ENCODE data around the gene VTI1A. TPM values are rescaled to one million over a fixed set of nuclear protein-coding genes. Genes with fewer than 3 reads are reported as not detected.
"Not testable (repeated sequence)": the region's sequence is repeated elsewhere in the genome, so short reads cannot be mapped to it uniquely, and the experiment has no call there.

The VTI1A gene
- total RNA-seq, 1 experiment from 2014 or later: 15.7 TPM

GRCh38 chr10:112722758-112723157 is 275.7 kb downstream of the VTI1A start:
- DNase-seq (ENCODE audit: low read depth): no peak

DNA sequence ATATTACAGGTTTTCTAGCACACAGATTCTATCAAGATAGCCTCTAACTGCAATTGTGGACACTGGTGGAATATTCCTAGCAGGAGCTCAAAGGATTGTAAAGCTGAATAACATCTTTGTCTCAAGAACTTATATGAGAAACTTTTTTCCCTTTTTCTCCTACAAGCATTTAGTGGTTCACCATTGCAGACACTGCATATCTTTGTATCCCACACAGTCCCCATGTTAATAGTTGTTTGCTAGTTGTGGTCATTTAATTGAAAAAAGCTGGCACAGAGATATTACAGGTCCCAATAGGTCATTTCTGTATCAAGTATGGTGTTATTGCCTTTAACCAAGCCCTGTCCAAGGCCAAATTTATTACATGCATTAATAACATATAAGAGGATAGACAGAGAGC is 276.9 kb downstream of the VTI1A start:
- no peak for DNase-seq (ENCODE audit: low read depth)

- no peak for DNase-seq (ENCODE audit: low read depth)
Observed at GRCh38 chr10:112724404-112724991, 277.5 kb downstream of the VTI1A start.

DNA sequence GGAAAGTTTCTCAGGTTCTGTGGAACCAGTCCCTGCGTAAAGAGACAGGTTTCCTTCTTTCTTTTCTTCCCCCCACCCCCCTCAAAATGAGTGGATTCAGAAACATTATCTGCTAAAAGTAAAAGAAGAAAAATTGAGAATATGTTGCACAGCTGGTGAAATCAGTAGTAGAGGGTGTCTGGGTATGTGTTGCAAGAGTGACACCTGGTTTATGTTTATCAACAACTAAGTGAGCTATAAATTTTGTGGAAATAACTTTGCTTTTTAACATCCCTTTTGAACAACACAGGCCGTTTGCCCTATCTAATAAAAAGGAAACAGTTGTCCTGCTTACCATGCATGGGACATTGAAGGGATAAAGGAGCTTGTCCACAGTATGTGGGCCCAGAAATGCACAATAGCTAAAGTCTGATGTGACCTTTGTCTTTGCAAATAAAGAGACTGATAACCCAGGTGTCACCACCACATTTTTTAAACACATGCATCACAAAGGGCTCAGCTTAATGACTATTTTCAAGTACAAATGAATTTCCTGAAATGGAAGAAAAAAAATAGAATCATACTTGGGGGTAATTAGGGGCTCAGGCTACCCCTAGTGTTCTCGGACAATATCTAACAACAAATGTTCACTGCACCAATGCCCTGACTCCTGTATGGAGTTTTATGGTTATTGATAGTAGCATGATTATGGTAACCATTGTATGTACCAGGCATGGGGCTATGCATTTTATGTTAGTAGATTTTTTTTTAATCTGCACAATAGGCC is 281.3 kb downstream of the VTI1A start:
- DNase-seq (ENCODE audit: low read depth): no peak

- DNase-seq (ENCODE audit: low read depth): no peak
Observed at GRCh38 chr10:112728997-112729396, 282.0 kb downstream of the VTI1A start.

DNA sequence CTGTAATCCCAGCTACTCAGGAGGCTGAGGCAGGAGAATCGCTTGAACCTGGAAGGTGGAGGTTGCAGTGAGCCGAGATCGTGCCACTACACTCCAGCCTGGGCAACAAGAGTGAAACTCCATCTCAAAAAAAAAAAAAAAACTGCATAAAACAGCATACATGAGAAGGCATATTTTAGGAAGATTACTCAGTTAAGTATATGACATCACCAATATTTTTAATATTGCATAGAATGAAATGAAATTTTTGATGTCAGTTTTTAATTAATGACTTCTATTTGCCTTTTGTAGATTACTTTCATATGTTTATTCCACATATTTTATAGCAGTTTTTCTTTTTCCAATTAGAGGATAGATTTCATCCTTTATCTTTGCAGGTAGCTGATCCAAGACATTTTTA is 284.4 kb downstream of the VTI1A start:
- not testable (repeated sequence) for DNase-seq (ENCODE audit: low read depth)

DNA sequence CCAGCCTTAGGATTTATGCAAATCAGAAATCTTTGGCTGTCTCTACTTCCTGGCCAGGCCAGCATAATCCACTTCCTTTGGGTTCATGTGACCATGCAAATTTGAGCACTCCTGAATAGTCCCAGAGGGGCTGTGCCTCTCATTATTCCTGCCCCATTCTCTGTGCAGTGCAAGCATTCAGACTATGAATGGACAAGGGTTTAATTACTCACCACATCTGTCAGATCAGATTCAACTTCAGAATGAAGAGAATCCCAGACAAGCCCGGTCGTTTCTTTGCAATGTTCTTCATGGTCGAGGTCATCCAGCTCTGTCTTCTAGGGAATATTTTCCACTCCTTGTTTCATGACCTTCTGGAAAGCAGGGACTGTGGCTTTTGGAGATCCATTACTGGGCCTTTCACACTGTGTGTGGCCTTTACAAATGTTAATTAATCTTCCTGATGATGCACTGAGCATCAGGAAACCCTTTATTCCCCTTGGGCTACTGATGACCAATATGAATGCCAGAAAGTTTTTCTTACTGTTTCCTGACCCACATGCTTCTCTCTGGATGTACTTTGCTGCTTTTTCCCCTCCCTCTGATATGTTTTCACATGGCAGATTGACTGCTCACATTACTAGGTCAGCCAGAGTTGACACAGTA is 285.4 kb downstream of the VTI1A start:
- DNase-seq (ENCODE audit: low read depth): peak; percentile 19

DNA sequence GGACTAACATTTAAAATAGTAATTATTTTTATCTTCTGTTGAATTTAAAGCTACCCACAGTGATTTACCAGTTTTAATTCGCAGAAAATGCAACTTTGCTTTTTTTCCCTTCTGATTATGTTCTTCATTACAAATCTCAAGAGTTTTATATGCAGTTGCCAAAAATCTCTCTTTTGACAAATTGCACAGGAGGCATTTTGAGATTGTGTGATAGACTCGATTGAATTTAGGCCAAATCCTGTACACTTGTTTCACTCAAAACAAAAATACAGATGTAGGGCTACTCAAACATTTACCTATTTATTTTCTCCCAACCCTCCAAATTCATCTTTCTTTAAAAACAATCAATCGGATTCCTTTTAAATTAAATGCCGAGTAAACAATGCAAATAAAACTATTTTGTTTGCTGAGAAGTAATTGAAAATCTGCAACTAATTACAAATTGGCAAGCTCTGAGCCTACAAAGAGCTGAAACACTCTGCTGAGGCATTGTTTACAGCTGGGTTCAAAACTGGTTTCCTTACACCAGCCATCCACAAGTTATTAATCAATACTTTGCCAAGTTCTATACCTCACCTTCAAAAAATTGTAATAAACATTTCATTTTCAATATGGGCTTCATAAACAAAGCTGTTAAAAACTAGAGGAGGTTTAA is 288.2 kb downstream of the VTI1A start:
- no peak for DNase-seq (ENCODE audit: low read depth)

GRCh38 chr10:112738606-112739591 is 291.9 kb downstream of the VTI1A start:
- no peak for DNase-seq (ENCODE audit: low read depth)

- no peak for DNase-seq (ENCODE audit: low read depth)
Observed at GRCh38 chr10:112739592-112740353, 292.8 kb downstream of the VTI1A start.

DNA sequence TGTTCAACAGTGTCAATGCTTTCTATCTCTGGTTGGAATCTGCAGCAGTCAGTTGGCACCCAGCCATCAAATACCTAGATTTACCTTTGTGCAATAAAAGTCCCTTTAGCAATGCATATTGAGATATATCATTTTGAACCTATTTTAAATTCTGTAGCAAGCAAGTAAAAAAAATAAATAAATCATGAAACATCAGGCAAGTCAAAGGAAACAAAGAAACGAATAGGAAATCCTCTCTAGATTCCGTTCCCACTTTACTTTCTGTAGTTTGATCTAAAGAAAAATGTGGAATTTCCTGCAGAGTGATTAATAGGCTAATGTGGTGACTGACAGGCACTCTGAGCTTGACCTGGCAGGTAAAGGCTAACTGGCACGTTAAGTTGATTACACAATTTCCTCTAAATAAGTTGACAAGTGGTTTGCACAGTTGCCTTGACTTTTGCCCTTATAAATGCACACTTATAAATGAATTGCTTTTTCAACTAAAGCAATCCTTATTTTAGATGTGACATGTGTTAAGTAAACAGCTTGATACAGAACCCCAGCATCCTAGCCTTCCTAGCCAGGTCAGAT is 294.9 kb downstream of the VTI1A start:
- DNase-seq (ENCODE audit: low read depth): no peak

- no peak for DNase-seq (ENCODE audit: low read depth)
Observed at GRCh38 chr10:112744181-112745096, 297.4 kb downstream of the VTI1A start.

DNA sequence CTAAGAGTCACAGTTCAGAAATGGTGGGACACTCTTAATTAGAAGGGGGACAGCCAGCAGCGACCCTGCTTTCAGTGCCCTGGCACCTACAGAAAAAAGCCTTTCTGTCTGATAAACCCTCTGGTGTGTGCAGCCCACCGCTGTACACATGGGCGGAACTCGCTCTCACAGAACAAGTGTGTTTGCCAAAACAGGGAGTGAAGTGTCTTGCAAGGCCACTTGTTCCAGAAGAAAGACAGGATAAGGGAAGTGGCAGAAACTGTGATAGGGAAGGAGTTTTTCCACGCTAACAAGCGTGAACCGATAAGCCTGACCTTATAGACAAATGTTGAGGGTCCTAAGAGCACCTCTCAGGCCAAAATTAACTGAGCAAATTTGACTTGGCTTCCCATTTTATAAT is 299.3 kb downstream of the VTI1A start:
- DNase-seq (ENCODE audit: low read depth): no peak

DNA sequence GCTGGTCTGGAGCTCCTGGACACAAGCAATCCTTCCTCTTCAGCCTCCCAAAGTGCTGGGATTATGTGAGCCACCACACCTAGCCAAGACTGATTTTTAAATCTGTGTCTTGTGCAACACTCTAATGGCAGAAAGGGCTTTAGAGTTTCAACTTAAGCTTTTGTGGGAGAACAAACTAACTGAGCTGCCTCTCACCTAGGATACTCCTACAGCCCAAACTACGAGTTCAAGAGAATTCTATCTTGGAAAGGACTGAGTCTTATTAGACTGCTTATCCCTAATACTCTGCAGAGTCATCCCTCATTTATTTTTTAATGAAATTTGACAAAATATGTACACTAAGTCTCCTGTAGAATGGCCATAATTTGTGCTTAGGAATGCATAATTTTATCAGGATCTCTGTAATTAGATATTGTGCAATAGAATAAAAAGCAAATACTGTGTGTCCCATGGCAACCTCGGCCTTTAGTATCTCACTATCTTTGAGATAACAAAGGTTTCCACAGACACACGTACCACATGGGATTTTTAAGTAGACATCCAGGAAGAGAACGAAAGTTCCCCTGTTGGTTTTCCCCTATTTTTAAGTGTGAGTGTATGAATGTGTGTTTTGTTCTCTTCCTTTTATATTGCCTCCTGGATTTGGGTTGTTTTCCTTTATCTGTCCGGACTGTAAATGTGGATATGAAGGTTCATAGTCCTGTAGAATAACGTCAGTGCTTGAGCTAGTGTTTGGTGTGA is 303.6 kb downstream of the VTI1A start:
- DNase-seq (ENCODE audit: low read depth): no peak

GRCh38 chr10:112751651-112752050 is 304.6 kb downstream of the VTI1A start:
- no peak for DNase-seq (ENCODE audit: low read depth)

- no peak for DNase-seq (ENCODE audit: low read depth)
Observed at GRCh38 chr10:112752288-112752687, 305.3 kb downstream of the VTI1A start.

GRCh38 chr10:112753961-112754411 is 307.0 kb downstream of the VTI1A start:
- no peak for DNase-seq (ENCODE audit: low read depth)

All from Daoy (cell line).